KG1 (cell line): ENCODE results near the gene C11orf52.

ENCODE experiments used
- DNase-seq: peaks from one replicate; lab custom pipeline; 2025; lab: John Stamatoyannopoulos, UW

The C11orf52 gene

DNA sequence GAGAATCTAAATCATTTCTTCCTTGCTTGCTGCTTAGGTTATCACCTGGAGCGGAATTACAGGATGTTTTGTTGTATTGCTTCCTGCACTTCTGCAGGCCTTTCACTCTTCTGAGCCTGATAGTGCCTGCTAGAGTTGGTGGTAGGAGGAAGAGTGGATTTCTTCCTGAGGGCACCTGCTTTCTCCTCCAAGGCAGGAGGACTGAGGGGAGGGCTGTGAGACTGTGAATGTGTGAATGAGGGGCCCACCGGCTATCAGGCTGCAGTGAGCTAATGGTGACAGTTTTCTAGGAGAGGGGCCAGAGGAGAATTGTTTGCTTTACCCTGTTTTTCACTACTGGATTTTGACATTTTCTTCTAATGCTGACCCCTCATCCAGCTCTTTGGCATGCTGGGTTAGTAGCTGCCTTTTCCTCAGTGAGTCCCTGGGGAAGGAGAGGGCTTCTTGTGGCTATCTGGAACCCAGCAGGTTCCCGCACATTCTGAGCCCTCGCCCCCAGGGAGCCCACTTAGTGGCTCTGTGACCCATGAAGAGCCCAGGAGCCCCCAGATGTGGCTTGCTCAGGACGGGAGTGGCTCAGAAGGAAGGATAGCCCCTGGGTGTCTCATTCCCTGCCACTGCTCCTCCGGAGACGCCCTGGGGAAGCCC, 57.5 kb downstream of the C11orf52 start:
- DNase-seq = no peak
